ENCODE measurements around the gene HOXC12. TPM values are rescaled to one million over a fixed set of nuclear protein-coding genes. Genes with fewer than 3 reads are reported as not detected.

HOXC12 gene
- total RNA-seq, 1 experiment from 2014 or later, result 5.1 TPM

GRCh38 chr12:53986686-53987483, 32.2 kb downstream of the HOXC12 start:
- H3K27ac ChIP-seq (ENCODE audit: low read length), result peak overlapping the region; percentile 99
- ChIA-PET POLR2A (interaction anchor here (0.6 to 1.8 kb wide), 4 partner anchors 11 to 161 kb away, joined by 3 to 9 read pairs (median 4); no protein-coding TSS in a partner anchor), CTCF (interaction anchor here (0.8 to 1.1 kb wide), 2 partner anchors 214 to 233 kb away, joined by 3 read pairs; no protein-coding TSS in a partner anchor)
- DNase-seq (ENCODE audit: low read depth, low spot score) (no peak), ATAC-seq (no peak)
- no peaks in the 10 kb centered on the region for H3K36me3 ChIP-seq (ENCODE audit: control insufficient read depth, insufficient read depth, low read length)
- H3K4me3 ChIP-seq (ENCODE audit: low read depth in 2 of 2, low read length in 2 of 2), result peak overlapping the region; percentile 66 to 67
- BruUV-seq (replicated peaks), result TSS peak; percentile 37
- H3K9me3 ChIP-seq (ENCODE audit: control insufficient read depth, insufficient read depth, low read depth, low read length), result no peaks in the 10 kb centered on the region
- peaks cover 9% of the 10 kb centered on the region for H3K4me1 ChIP-seq (ENCODE audit: control insufficient read depth, insufficient read depth, low read length)
- no peaks in the 10 kb centered on the region for H3K27me3 ChIP-seq (ENCODE audit: control insufficient read depth, insufficient read depth, low read length)
- intact Hi-C loops (cut with micrococcal nuclease; ENCODE audit: unreplicated experiment) (no loop called here), in situ Hi-C loops (cut with HindIII; ENCODE audit: low pct_unique_long_range_greater_than_20kb, low sequenced_read_pairs) (no loop called here)
- no peak; the same call in 1 of the 2 replicates for TF ChIP-seq TCF7L2 (IDR thresholded peaks at IDR 0.05; ENCODE audit: low read depth, low read length)

GRCh38 chr12:53987787-53988230, 33.1 kb downstream of the HOXC12 start:
- H3K36me3 ChIP-seq (ENCODE audit: control insufficient read depth, insufficient read depth, low read length), result no peaks in the 10 kb centered on the region
- peak overlapping the region; percentile 99 for H3K27ac ChIP-seq (ENCODE audit: low read length)
- in situ Hi-C loops (cut with HindIII; ENCODE audit: low pct_unique_long_range_greater_than_20kb, low sequenced_read_pairs) (no loop called here), intact Hi-C loops (cut with micrococcal nuclease; ENCODE audit: unreplicated experiment) (no loop called here)
- CTCF ChIA-PET, result interaction anchor here (0.7 to 1.3 kb wide), 5 partner anchors 10 to 214 kb away, joined by 3 to 8 read pairs (median 5); no protein-coding TSS in a partner anchor
- ATAC-seq (no peak), DNase-seq (ENCODE audit: low read depth, low spot score) (no peak)
- TF ChIP-seq SIN3A (IDR thresholded peaks at IDR 0.05; ENCODE audit: borderline replicate concordance, insufficient read depth, low read depth, low read length) (0 out of 2 replicates have a peak, but pooled peaks have one; percentile 47), POLR2AphosphoS5 (IDR thresholded peaks at IDR 0.05; ENCODE audit: low read depth, low read length) (no peak), REST (IDR thresholded peaks at IDR 0.05; ENCODE audit: insufficient read depth in 1 of 2, low read depth in 2 of 2, low read length in 1 of 2) (no peak), TCF7L2 (IDR thresholded peaks at IDR 0.05; ENCODE audit: low read depth, low read length) (no peak), CTCF (IDR thresholded peaks at IDR 0.05) (no peak)
- no TSS peak for BruUV-seq (replicated peaks)
- H3K9me3 ChIP-seq (ENCODE audit: control insufficient read depth, insufficient read depth, low read depth, low read length), result no peaks in the 10 kb centered on the region
- peaks cover 16% of the 10 kb centered on the region for H3K4me1 ChIP-seq (ENCODE audit: control insufficient read depth, insufficient read depth, low read length)
- H3K27me3 ChIP-seq (ENCODE audit: control insufficient read depth, insufficient read depth, low read length), result no peaks in the 10 kb centered on the region
- H3K4me3 ChIP-seq (ENCODE audit: low read depth in 2 of 2, low read length in 2 of 2), result peak overlapping the region; percentile 66 to 67
- POLR2A ChIA-PET, result interaction anchor here (0.6 to 1.8 kb wide), 3 partner anchors 10 to 15 kb away, joined by 3 to 9 read pairs (median 4); no protein-coding TSS in a partner anchor

Measured in Panc1 (cell line).